ENCODE measurements around the gene MATN3. TPM values are rescaled to one million over a fixed set of nuclear protein-coding genes. Genes with fewer than 3 reads are reported as not detected.

The MATN3 gene
- total RNA-seq, 1 donor, result 1.4 TPM

GRCh38 chr2:19973466-19973865, 39.0 kb downstream of the MATN3 start:
- Histone ChIP-seq H3K4me2 (ENCODE audit: insufficient read depth, low read length) (no peak overlapping the region), H3K27ac (ENCODE audit: low read depth, low read length) (no peak overlapping the region), H2AFZ (ENCODE audit: low read length) (no peak overlapping the region), H3K36me3 (ENCODE audit: insufficient read depth, low read length) (peaks cover 22% of the 10 kb centered on the region), H3K27me3 (ENCODE audit: insufficient read depth, low read length) (no peaks in the 10 kb centered on the region), H3K4me1 (ENCODE audit: insufficient read depth, low read length) (no peaks in the 10 kb centered on the region), H4K20me1 (ENCODE audit: insufficient read depth, low read length) (no peaks in the 10 kb centered on the region), H3K79me2 (ENCODE audit: insufficient read depth, low read length) (no peaks in the 10 kb centered on the region), H3K4me3 (ENCODE audit: insufficient read depth, low read length) (no peak overlapping the region), H3K9me3 (ENCODE audit: low read depth, low read length) (no peaks in the 10 kb centered on the region)
- TF ChIP-seq CTCF (IDR thresholded peaks at IDR 0.05; ENCODE audit: extremely low read depth, low read depth, low read length), result no peak
- DNase-seq (ENCODE audit: insufficient read length, low spot score, missing footprints), result no peak

- Histone ChIP-seq H2AFZ (ENCODE audit: low read length) (no peak overlapping the region), H3K4me1 (ENCODE audit: insufficient read depth, low read length) (no peaks in the 10 kb centered on the region), H3K9me3 (ENCODE audit: low read depth, low read length) (no peaks in the 10 kb centered on the region), H3K4me2 (ENCODE audit: insufficient read depth, low read length) (no peak overlapping the region), H3K79me2 (ENCODE audit: insufficient read depth, low read length) (no peaks in the 10 kb centered on the region), H3K27me3 (ENCODE audit: insufficient read depth, low read length) (no peaks in the 10 kb centered on the region), H3K27ac (ENCODE audit: low read depth, low read length) (no peak overlapping the region), H3K4me3 (ENCODE audit: insufficient read depth, low read length) (no peak overlapping the region), H4K20me1 (ENCODE audit: insufficient read depth, low read length) (no peaks in the 10 kb centered on the region), H3K36me3 (ENCODE audit: insufficient read depth, low read length) (peaks cover 8% of the 10 kb centered on the region)
- no peak for DNase-seq (ENCODE audit: insufficient read length, low spot score, missing footprints)
- no peak for TF ChIP-seq CTCF (IDR thresholded peaks at IDR 0.05; ENCODE audit: extremely low read depth, low read depth, low read length)
These were observed 40.8 kb downstream of the MATN3 start for GRCh38 chr2:19971691-19972090.

- no peak for DNase-seq (ENCODE audit: insufficient read length, low spot score, missing footprints)
- Histone ChIP-seq H2AFZ (ENCODE audit: low read length) (no peak overlapping the region), H3K4me3 (ENCODE audit: insufficient read depth, low read length) (no peak overlapping the region), H3K36me3 (ENCODE audit: insufficient read depth, low read length) (peaks cover 7% of the 10 kb centered on the region), H3K27me3 (ENCODE audit: insufficient read depth, low read length) (no peaks in the 10 kb centered on the region), H4K20me1 (ENCODE audit: insufficient read depth, low read length) (no peaks in the 10 kb centered on the region), H3K79me2 (ENCODE audit: insufficient read depth, low read length) (no peaks in the 10 kb centered on the region), H3K9me3 (ENCODE audit: low read depth, low read length) (no peaks in the 10 kb centered on the region), H3K4me2 (ENCODE audit: insufficient read depth, low read length) (no peak overlapping the region), H3K4me1 (ENCODE audit: insufficient read depth, low read length) (no peaks in the 10 kb centered on the region), H3K27ac (ENCODE audit: low read depth, low read length) (no peak overlapping the region)
- TF ChIP-seq CTCF (IDR thresholded peaks at IDR 0.05; ENCODE audit: extremely low read depth, low read depth, low read length), result no peak
These were observed 49.1 kb downstream of the MATN3 start for GRCh38 chr2:19963386-19963785.

- Histone ChIP-seq H3K4me3 (ENCODE audit: insufficient read depth, low read length) (no peak overlapping the region), H3K79me2 (ENCODE audit: insufficient read depth, low read length) (no peaks in the 10 kb centered on the region), H4K20me1 (ENCODE audit: insufficient read depth, low read length) (no peaks in the 10 kb centered on the region), H3K4me2 (ENCODE audit: insufficient read depth, low read length) (no peak overlapping the region), H2AFZ (ENCODE audit: low read length) (no peak overlapping the region), H3K27ac (ENCODE audit: low read depth, low read length) (no peak overlapping the region), H3K36me3 (ENCODE audit: insufficient read depth, low read length) (no peaks in the 10 kb centered on the region), H3K4me1 (ENCODE audit: insufficient read depth, low read length) (no peaks in the 10 kb centered on the region), H3K9me3 (ENCODE audit: low read depth, low read length) (no peaks in the 10 kb centered on the region), H3K27me3 (ENCODE audit: insufficient read depth, low read length) (no peaks in the 10 kb centered on the region)
- peak; percentile 97 for TF ChIP-seq CTCF (IDR thresholded peaks at IDR 0.05; ENCODE audit: extremely low read depth, low read depth, low read length)
- peak; percentile 71 for DNase-seq (ENCODE audit: insufficient read length, low spot score, missing footprints)
These were observed 56.7 kb downstream of the MATN3 start for GRCh38 chr2:19955544-19956422.

All from osteoblast (primary cell).